K562 (cell line): Measurements from ENCODE around the gene RGS3. TPM values are rescaled to one million over a fixed set of nuclear protein-coding genes. Genes with fewer than 3 reads are reported as not detected.
A peak's percentile ranks its signal among the peaks of the same experiment; 100 is the strongest.

Source experiments
- ATAC-seq: fragments of 200-7000 bp; cut with Tn5 transposase; 3 replicates; pipeline ENCODE4 v1.9.1; 2020; ENCODE audit warnings: moderate library complexity
- BruUV-seq: library from RNA; stranded (reverse); fragments of 400-500 nt; replicated peaks from 2 replicates; lab custom pipeline; 2021; lab: Mats Ljungman, UMichigan
- CTCF ChIA-PET: fragments of 300-600 bp; formaldehyde crosslinking; extraction: SDS; loops from one replicate; lab custom pipeline; 2021; ENCODE audit warnings: low intra/inter-chr PET ratio; lab: Yijun Ruan, JAX
- POLR2A ChIA-PET: fragments of 300-600, 350-650 bp; sonication (Branson Sonifier 250); formaldehyde crosslinking; extraction: SDS; loops from one replicate; lab custom pipeline; 2021; ENCODE audit warnings: antibody characterized with exemption, inconsistent platforms; lab: Yijun Ruan, JAX
- DNase-seq, 4 experiments: peaks; one replicate each; pipeline versions ENCODE4 v3.0.0 to v3.0.0-alpha.2; 2011 to 2018; ENCODE audit warnings: low spot score in 3 of 4, mixed read lengths in 3 of 4; ENCODE audit errors: extremely low read depth in 1 of 4
- FAIRE-seq: peaks from 2 replicates; lab custom pipeline; 2011; peaks lifted over from hg19 to GRCh38; lab: Jason Lieb, UNC
- H2AFZ ChIP-seq: 2 replicates; pipeline ENCODE4 v1.6.0; 2011; ENCODE audit warnings: low read depth, low read length, control low read depth, inconsistent platforms
- H3K27ac ChIP-seq: fragments of 200-600 bp; 3 replicates; pipeline ENCODE4 v1.8.0; 2011; ENCODE audit warnings: low read depth, mild to moderate bottlenecking, control low read depth, inconsistent platforms, low read length, moderate library complexity, mixed read lengths; ENCODE audit errors: extremely low read depth
- H3K27me3 ChIP-seq, 2 experiments: fragments of 300-600 bp in 1 of 2; 2 replicates in 1 of 2; 3 replicates in 1 of 2; pipeline versions ENCODE4 v1.6.0 to v1.8.0; 2011; ENCODE audit warnings: inconsistent platforms in 2 of 2, low read length in 2 of 2, mild to moderate bottlenecking in 1 of 2, mixed read lengths in 1 of 2, moderate library complexity in 1 of 2; ENCODE audit not compliant: control insufficient read depth in 2 of 2, insufficient read depth in 2 of 2
- H3K36me3 ChIP-seq: fragments of 300-600 bp; 3 replicates; pipeline ENCODE4 v1.8.0; 2011; ENCODE audit warnings: mild to moderate bottlenecking, low read length, inconsistent platforms; ENCODE audit not compliant: control insufficient read depth, insufficient read depth
- H3K4me1 ChIP-seq, 2 experiments: fragments of 200-600 bp in 1 of 2; replicated peaks in 1 of 2; 2 replicates in 1 of 2; 3 replicates in 1 of 2; pipeline versions ENCODE4 v1.5.1 to v1.8.0; 2011; ENCODE audit warnings: inconsistent platforms in 2 of 2, low read length in 2 of 2, mild to moderate bottlenecking in 1 of 2, mixed read lengths in 1 of 2, moderate library complexity in 1 of 2; ENCODE audit not compliant: control insufficient read depth in 2 of 2, insufficient read depth in 2 of 2
- H3K4me2 ChIP-seq: 2 replicates; pipeline ENCODE4 v1.6.1; 2011; ENCODE audit warnings: low read length, control low read depth, inconsistent platforms, mixed read lengths; ENCODE audit not compliant: insufficient read depth
- H3K4me3 ChIP-seq: fragments of 200-600 bp; sonication (generic), shearing (Covaris generic); 2 replicates; pipeline ENCODE4 v1.5.1; 2016; ENCODE audit warnings: control low read depth, inconsistent platforms
- H3K79me2 ChIP-seq: fragments of 200-600 bp; 3 replicates; pipeline ENCODE4 v1.8.0; 2011; ENCODE audit warnings: low read length, inconsistent platforms; ENCODE audit not compliant: control insufficient read depth, insufficient read depth
- H3K9ac ChIP-seq, 2 experiments: 2 replicates each; pipeline versions ENCODE4 v1.6.0 to v1.6.1; 2011; ENCODE audit warnings: low read depth in 2 of 2, low read length in 2 of 2, control low read depth in 1 of 2, inconsistent platforms in 1 of 2, mild to moderate bottlenecking in 1 of 2, mixed read lengths in 1 of 2; ENCODE audit not compliant: insufficient read depth in 1 of 2
- H3K9me1 ChIP-seq: one replicate; pipeline ENCODE4 v1.6.0; 2011; ENCODE audit warnings: inconsistent platforms, mild to moderate bottlenecking, low read length, moderate library complexity; ENCODE audit not compliant: control insufficient read depth, insufficient read depth
- H3K9me3 ChIP-seq: replicated peaks from 2 replicates; pipeline ENCODE4 v1.5.1; 2011; ENCODE audit warnings: low read depth, low read length, inconsistent platforms; ENCODE audit not compliant: control insufficient read depth, insufficient read depth
- H4K20me1 ChIP-seq: replicated peaks from 2 replicates; pipeline ENCODE4 v1.6.1; 2011; ENCODE audit warnings: low read length, inconsistent platforms, mixed read lengths; ENCODE audit not compliant: control insufficient read depth, insufficient read depth
- BHLHE40 ChIP-seq: IDR thresholded peaks from 2 replicates; pipeline ENCODE4 v1.6.1; 2011; ENCODE audit warnings: low read length, improper control_type of control experiment
- FOXJ2 ChIP-seq: fragments of 200-800 bp; sonication (Bioruptor generic); IDR thresholded peaks from 2 replicates; pipeline ENCODE4 v1.6.1; 2016; ENCODE audit warnings: missing genetic modification characterization, missing compliant biosample characterization
- MECOM ChIP-seq: fragments of 250-450 bp; sonication (Bioruptor Pico); IDR thresholded peaks from 2 replicates; pipeline ENCODE4 v1.8.0; 2022; ENCODE audit warnings: inconsistent platforms
- PHB ChIP-seq: fragments of 250-450 bp; sonication (Bioruptor Pico); IDR thresholded peaks from 2 replicates; pipeline ENCODE4 v1.5.0; 2021
- ZBTB49 ChIP-seq: sonication (generic); formaldehyde crosslinking; IDR thresholded peaks from 2 replicates; pipeline ENCODE4 v1.8.0; 2022; ENCODE audit warnings: missing genetic modification reagents, mild to moderate bottlenecking, borderline replicate concordance
- WGBS: fragments of 100-300 bp; shearing (Covaris generic); methylation state at CpG from one replicate; pipeline ENCODE4 v1.1.6; 2016; ENCODE audit warnings: low coverage, mixed read lengths; ENCODE audit not compliant: insufficient coverage; ENCODE audit errors: missing lambda C conversion rate; 5-methylcytosine and 5-hydroxymethylcytosine counted together
- in situ Hi-C: fragments of 300-500 bp; cut with MboI; formaldehyde crosslinking; loops from 4 replicates; pipeline ENCODE4 v1.15.0; 2018; ENCODE audit warnings: inconsistent platforms, mixed read lengths
- intact Hi-C: fragments of 100-400 bp; cut with micrococcal nuclease; formaldehyde crosslinking; loops from 2 replicates; pipeline ENCODE4 v1.14.2; 2022
- polyA plus RNA-seq, 8 experiments: library from polyadenylated mRNA; depleted of rRNA in 4 of 8; stranded (reverse) in 5 of 8; unstranded in 3 of 8; fragments of >200 nt; fragmentation: Nextera tagmentation in 2 of 8; fragmentation: Illumina TruSeq in 1 of 8; extraction: Ambion mirVana in 2 of 8; extraction: Trizol in 1 of 8; gene quantifications; 2 replicates each; pipeline versions ENCODE4 v1.2.1 to v1.2.3, GENCODE V29; 2011 to 2014; ENCODE audit warnings: inconsistent platforms in 1 of 8, missing spikeins in 1 of 8
- total RNA-seq, 7 experiments: library from RNA; depleted of rRNA in 6 of 7; stranded (reverse); fragments of >200 nt in 6 of 7; fragmentation: Illumina TruSeq in 2 of 7; extraction: Trizol in 2 of 7; gene quantifications; 2 replicates each; pipeline versions ENCODE4 v1.2.1 to v1.2.3, GENCODE V29; 2011 to 2021; ENCODE audit warnings: low replicate concordance in 1 of 7

Gene RGS3
- total and polyA plus RNA-seq, 9 of the 15 experiments (the other 6 are each of a cell fraction or from before 2014, with no cell fraction given): 0.08 to 2.9 (median 0.95) TPM

DNA sequence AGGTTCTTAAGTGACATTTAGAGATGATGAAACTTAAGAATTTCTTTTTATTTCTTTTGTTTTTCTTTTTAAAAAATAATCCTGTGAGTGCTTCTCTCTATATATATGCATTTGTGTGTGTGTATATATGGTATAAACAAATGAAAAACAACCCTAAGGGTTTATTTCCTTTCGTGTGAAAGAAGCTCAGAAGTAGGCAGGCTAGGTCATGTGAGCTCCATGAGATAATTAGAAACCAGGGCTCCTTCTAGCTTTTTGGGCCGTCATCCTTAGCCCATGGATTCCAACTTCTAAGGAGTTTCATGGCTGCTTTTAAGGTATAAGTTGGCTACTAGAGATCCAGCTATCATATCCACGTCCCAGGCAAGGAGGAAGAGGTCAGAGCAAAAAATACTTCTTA is 41.8 kb upstream of the RGS3 start:
- peaks cover 6 to 13% of the 10 kb centered on the region in 2 experiments; a peak in 3 of 5 replicates for H3K27me3 ChIP-seq
- in situ Hi-C loops (no loop called here), intact Hi-C loops (no loop called here)
- no peaks in the 10 kb centered on the region for H3K4me1 ChIP-seq
- H3K4me2 ChIP-seq: no peak overlapping the region
- ATAC-seq (no peak), DNase-seq (no peak), FAIRE-seq (no peak)
- no peak overlapping the region for H3K27ac ChIP-seq
- H3K36me3 ChIP-seq: no peaks in the 10 kb centered on the region
- H3K9ac ChIP-seq: no peak overlapping the region
- WGBS: 16% methylated on average over 3 of the region's 3 CpGs
- POLR2A ChIA-PET: interaction anchor here (1.4 to 1.5 kb wide), 3 partner anchors 8 to 34 kb away, joined by 3 to 7 read pairs (median 5); partner anchors contain the start of genes C9orf43 and POLE3
- H3K9me1 ChIP-seq: no peaks in the 10 kb centered on the region
- no peaks in the 10 kb centered on the region for H3K79me2 ChIP-seq
- BruUV-seq: no TSS peak
- H4K20me1 ChIP-seq: no peaks in the 10 kb centered on the region
- CTCF ChIA-PET: no interaction called here
- no peaks in the 10 kb centered on the region for H3K9me3 ChIP-seq
- H2AFZ ChIP-seq: 0 out of 2 replicates have a peak overlapping the region, but pooled peaks have one; percentile 40
- H3K4me3 ChIP-seq: no peak overlapping the region
- TF ChIP-seq MECOM (CRISPR knock-in tag) (no peak), ZBTB49 (CRISPR knock-in tag) (no peak), BHLHE40 (no peak), FOXJ2 (no peak), PHB (no peak)
